ENCODE data around the gene SOWAHC. TPM values are rescaled to one million over a fixed set of nuclear protein-coding genes. Genes with fewer than 3 reads are reported as not detected.
"Not testable (repeated sequence)": the region's sequence is repeated elsewhere in the genome, so short reads cannot be mapped to it uniquely, and the experiment has no call there.

The SOWAHC gene
- total RNA-seq, 1 experiment from 2014 or later = 18.5 TPM

DNA sequence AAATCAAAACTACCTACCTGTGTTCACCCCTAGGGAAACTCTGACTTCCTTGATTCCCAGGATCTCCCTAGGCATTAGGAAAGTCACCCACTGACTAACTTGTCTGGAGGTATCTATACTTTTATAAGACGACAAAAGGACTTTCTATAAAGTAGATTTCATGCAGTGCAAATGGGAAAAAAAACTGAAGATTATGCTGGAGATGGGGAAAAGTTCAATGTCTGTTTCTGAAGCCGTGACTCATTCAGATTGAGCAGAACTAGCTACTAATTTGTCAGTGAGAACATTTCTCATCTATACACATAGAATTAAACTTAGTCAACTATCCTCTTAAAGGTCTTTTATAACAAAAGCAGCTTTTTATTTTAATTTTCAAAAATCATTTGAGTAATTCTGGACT, 6.4 kb upstream of the SOWAHC start:
- Histone ChIP-seq H3K36me3 (peaks cover 17% of the 10 kb centered on the region), H3K27ac (peak overlapping the region; percentile 85), H3K27me3 (replicated peaks) (no peaks in the 10 kb centered on the region), H3K4me1 (replicated peaks) (peaks cover 75% of the 10 kb centered on the region), H3K4me3 (no peak overlapping the region), H3K9me3 (replicated peaks) (no peaks in the 10 kb centered on the region)
- DNase-seq (ENCODE audit: low read depth in 1 of 2, low spot score in 2 of 2) = no peak

DNA sequence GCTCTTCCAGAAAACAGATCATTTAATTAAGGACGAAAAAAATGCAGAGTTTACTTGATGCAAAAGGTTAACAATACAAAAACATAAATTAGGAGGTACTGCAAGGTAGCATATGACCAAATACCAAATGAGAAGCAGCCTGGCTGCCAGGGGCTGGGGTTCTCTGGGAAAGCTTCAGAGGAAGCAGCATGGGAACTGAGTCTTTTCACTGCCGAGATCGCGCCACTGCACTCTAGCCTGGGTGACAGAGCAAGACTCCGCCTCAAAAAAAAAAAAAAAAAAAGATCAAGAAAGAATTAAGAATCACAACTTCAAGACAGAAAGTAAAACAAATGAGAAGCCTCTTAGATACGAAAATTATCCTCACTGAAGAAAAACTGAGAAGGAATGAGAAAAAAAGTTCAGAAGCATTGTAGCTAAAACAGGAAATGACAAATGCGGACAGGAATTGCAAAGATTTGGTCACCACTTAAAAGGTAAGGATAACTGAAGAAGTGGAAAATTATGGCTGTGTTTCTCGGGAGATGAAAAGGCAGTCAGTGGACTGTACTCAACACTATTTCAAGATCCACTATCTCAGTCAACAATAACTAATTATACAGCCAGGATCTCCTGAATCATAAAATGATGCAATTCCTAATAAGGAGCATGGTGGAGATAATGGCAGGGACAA, 4.7 kb upstream of the SOWAHC start:
- peaks cover 3% of the 10 kb centered on the region; the same call in 1 of the 2 replicates for H3K9me3 ChIP-seq (replicated peaks)
- no peaks in the 10 kb centered on the region for H3K27me3 ChIP-seq (replicated peaks)
- H3K4me1 ChIP-seq (replicated peaks) = peaks cover 76% of the 10 kb centered on the region
- DNase-seq (ENCODE audit: low read depth in 1 of 2, low spot score in 2 of 2) = peak; percentile 61 to 89
- H3K27ac ChIP-seq = peak overlapping the region; percentile 85
- H3K4me3 ChIP-seq = peak overlapping the region; percentile 28
- peaks cover 22% of the 10 kb centered on the region for H3K36me3 ChIP-seq

DNA sequence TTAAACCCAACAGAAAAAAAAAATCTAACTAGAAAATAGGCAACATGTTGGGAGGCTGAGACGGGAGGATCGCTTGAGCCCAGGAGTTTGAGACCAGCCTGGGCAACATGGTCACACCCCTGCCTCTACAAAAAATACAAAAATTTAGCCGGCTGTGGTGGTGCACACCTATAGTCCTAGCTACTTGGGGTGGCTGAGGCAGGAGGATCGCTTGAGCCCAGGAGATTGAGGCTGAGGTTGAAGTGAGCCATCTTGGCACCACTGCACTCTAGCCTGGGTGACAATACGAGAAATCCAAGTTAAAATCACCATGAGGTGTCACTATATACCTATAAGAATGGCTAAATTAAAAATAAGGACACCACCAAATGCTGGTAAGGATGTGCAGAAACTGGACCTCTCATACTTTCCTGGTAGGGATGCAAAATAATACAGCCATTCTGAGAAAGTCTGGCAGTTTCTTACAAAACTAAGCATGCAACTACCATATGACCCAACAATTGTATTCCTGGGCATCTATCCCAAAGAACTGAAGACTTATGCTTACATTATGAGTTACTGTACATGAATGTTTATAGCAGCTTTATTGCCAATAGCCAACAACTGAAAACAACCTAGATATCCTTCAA, 2.6 kb upstream of the SOWAHC start:
- Histone ChIP-seq H3K4me1 (replicated peaks) (peaks cover 76% of the 10 kb centered on the region), H3K27ac (0 out of 2 replicates have a peak overlapping the region, but pooled peaks have one; percentile 94), H3K27me3 (replicated peaks) (no peaks in the 10 kb centered on the region)

DNA sequence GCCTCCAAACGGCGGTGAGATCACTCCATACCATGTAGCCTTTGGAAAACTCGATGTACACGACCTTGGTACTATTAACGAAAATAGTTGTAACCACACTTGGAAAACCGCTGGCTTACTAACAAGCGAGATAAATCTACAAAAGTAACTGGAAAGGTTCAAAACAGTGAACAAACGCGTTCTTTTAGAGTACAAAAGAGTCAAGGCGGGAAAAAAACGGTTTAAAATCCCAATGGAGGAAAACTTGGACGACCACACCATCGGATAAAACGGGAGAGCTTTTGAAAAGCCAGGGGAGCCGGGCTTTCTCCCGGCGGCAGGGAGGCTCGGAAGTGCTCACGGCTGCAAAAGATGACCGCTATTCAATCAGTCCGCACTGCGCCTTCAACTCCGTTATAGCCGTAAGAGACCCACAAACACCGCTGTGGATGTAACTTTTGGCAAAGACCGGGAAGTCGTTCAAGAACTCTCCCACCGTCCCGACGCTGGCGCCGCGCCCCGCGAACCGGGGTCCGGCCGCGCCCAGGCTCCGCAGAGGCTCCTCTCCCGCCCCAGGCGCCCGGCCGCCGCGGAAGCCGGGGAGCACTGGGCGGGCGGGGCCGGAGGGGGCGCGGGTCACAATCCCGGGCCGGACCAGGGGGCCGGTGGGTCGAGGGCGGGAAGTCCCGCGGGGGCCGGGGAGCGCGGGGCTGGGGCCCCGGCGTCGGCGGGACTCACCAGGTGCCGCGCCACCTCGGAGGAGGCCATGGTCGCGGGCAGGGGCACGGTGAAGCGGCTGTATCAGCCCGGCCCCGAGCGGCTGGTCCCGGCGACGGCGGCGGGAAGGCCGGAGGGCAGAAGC, 863 bp upstream of the SOWAHC start:
- peaks cover 5% of the 10 kb centered on the region; the same call in 1 of the 2 replicates for H3K9me3 ChIP-seq (replicated peaks)
- H3K27me3 ChIP-seq (replicated peaks) = no peaks in the 10 kb centered on the region
- peaks cover 59% of the 10 kb centered on the region for H3K4me1 ChIP-seq (replicated peaks)
- peak overlapping the region; percentile 97 for H3K4me3 ChIP-seq
- peak overlapping the region; percentile 94 for H3K27ac ChIP-seq
- peak; percentile 56 to 69 for DNase-seq (ENCODE audit: low read depth in 1 of 2, low spot score in 2 of 2)
- peaks cover 39% of the 10 kb centered on the region for H3K36me3 ChIP-seq

More for the DNA sequence above, 2.6 kb upstream of the SOWAHC start:
- DNase-seq (ENCODE audit: low read depth in 1 of 2, low spot score in 2 of 2) = peak in 1 of 2 experiments; percentile 38
- Histone ChIP-seq H3K36me3 (peaks cover 36% of the 10 kb centered on the region), H3K9me3 (replicated peaks) (peaks cover 5% of the 10 kb centered on the region; the same call in 1 of the 2 replicates), H3K4me3 (peak overlapping the region; percentile 97)

DNA sequence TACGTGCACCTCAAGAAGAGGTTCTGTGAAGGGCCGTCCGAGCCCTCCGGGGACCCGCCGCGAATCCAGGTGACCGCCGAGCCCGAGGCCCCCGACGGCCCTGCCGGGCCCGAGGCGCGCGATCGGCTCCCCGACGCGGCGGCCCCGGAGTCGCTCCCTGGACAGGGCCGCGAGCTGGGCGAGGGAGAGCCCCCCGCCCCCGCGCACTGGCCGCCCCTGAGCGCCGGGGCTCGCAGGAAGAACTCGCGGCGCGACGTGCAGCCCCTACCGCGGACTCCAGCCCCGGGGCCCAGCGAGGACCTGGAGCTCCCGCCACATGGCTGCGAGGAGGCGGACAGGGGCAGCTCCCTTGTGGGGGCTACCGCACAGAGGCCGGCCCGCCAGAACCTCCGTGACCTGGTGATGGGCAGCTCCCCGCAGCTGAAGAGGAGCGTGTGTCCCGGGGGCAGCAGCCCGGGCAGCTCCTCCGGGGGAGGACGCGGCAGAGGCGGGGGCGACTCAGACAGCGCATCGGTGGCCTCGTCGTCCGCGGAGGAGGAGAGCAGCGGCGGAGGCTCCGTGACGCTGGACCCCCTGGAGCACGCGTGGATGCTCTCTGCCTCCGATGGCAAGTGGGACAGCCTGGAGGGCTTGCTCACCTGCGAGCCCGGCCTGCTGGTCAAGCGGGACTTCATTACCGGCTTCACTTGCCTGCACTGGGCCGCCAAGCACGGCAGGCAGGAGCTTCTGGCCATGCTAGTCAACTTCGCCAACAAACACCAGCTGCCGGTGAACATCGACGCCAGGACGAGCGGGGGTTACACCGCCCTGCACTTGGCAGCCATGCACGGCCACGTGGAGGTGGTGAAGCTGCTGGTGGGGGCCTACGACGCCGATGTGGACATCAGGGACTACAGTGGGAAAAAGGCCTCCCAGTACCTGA, 812 bp downstream of the SOWAHC start:
- DNase-seq (ENCODE audit: low read depth in 1 of 2, low spot score in 2 of 2) = no peak
- Histone ChIP-seq H3K36me3 (peaks cover 39% of the 10 kb centered on the region), H3K9me3 (replicated peaks) (peaks cover 5% of the 10 kb centered on the region; the same call in 1 of the 2 replicates), H3K27ac (peak overlapping the region; percentile 94), H3K4me1 (replicated peaks) (peaks cover 46% of the 10 kb centered on the region), H3K27me3 (replicated peaks) (no peaks in the 10 kb centered on the region), H3K4me3 (peak overlapping the region; percentile 97)

DNA sequence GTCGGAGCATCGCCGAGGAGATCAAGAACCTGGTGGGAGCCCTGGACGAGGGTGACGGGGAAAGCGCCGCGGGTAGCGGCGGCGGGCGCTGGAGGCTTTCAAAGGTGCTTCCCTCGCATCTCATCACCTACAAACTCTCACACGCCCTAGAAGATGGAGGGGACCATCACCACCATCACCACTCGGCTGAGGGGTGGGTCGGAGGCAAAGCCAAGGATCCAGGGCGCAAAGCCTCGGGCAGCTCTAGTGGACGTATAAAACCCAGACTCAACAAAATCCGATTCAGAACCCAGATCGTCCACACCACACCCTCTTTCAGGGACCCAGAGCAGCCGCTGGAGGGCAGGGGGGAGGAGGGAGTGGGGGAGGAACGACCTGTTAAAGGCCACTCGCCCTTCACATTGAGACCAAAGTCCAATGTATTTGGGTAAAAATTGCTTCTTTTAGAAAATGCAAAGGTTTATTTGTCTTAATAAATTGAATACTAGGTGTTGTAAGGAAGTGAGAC, 1.5 kb downstream of the SOWAHC start:
- Histone ChIP-seq H3K4me1 (replicated peaks) (peaks cover 38% of the 10 kb centered on the region), H3K36me3 (peaks cover 32% of the 10 kb centered on the region), H3K9me3 (replicated peaks) (peaks cover 5% of the 10 kb centered on the region; the same call in 1 of the 2 replicates), H3K27ac (no peak overlapping the region), H3K27me3 (replicated peaks) (no peaks in the 10 kb centered on the region), H3K4me3 (peak overlapping the region; percentile 97; the same call in 1 of the 2 replicates)
- DNase-seq (ENCODE audit: low read depth in 1 of 2, low spot score in 2 of 2) = no peak

DNA sequence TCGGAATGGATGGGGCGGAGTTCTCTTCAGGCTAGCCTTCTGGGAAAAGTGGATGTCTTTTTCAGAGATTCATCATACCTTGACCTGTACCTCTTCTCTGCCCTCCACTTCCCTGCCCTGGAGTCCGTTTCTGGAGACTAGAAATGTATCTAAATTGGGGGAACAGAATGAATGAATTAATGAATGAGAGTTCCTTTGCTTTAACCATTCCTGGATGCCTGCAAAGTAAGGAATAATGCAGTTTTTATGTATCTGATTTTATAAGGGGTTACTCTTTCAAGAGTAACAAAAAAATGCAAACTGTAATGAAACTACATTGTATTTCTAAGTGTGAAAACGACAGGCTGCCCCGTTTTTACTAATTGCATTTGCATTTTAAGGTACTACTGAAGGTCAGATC, 2.0 kb downstream of the SOWAHC start:
- Histone ChIP-seq H3K27me3 (replicated peaks) (no peaks in the 10 kb centered on the region), H3K9me3 (replicated peaks) (peaks cover 5% of the 10 kb centered on the region; the same call in 1 of the 2 replicates), H3K27ac (no peak overlapping the region), H3K4me1 (replicated peaks) (peaks cover 35% of the 10 kb centered on the region), H3K4me3 (no peak overlapping the region), H3K36me3 (peaks cover 30% of the 10 kb centered on the region)
- DNase-seq (ENCODE audit: low read depth in 1 of 2, low spot score in 2 of 2) = no peak

DNA sequence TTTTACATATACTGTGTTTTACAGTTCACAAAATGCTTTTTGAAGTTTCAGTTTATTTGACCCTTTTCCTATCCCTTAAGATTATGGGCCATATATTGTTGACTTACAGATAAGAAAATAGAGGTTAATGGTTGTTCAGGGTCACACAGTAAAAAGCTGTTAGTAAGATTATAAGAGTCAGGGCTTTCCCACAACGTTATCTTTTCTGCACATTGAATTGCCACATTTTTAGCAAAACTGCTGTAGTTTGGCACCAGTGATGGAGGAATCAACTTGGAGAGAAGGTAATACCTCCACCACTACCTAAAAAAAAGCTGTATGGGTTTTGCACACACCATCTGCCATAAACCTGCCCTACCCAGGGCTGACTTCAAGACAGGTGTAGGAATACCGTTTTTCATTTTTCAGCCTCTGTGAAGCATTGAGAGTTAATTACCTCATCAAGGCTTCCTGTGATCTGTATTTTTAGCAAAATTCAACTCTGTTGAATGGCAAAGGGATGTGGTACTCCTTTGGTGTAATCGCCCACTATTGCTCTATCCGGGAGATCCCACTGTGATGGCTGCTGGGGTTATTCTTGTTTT, 5.0 kb downstream of the SOWAHC start:
- Histone ChIP-seq H3K27ac (no peak overlapping the region), H3K4me3 (no peak overlapping the region), H3K4me1 (replicated peaks) (peaks cover 23% of the 10 kb centered on the region), H3K27me3 (replicated peaks) (no peaks in the 10 kb centered on the region), H3K9me3 (replicated peaks) (peaks cover 5% of the 10 kb centered on the region; the same call in 1 of the 2 replicates), H3K36me3 (peaks cover 23% of the 10 kb centered on the region)
- DNase-seq (ENCODE audit: low read depth in 1 of 2, low spot score in 2 of 2) = no peak

DNA sequence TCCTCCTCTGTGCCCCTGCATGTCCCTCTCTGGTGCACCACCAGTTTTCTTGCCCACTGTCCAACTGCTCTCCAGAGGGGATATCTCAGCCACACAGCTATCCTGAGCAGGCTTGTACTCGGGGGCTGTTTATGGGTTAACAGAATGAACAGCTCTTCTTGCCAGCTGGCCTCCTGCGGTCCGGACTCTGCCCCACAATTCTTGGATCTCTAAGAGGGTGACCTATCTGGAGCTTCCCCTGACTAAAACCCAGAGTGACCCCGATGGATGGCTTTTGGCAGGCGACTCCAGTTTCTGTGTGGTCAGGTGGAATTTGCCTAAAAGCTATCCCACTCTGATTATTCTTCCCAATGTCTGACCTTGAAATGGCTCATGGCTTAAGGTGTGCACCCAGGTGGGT, 9.1 kb downstream of the SOWAHC start:
- Histone ChIP-seq H3K27me3 (replicated peaks) (no peaks in the 10 kb centered on the region), H3K9me3 (replicated peaks) (no peaks in the 10 kb centered on the region), H3K36me3 (no peaks in the 10 kb centered on the region), H3K4me1 (replicated peaks) (no peaks in the 10 kb centered on the region), H3K27ac (no peak overlapping the region), H3K4me3 (no peak overlapping the region)
- DNase-seq (ENCODE audit: low read depth in 1 of 2, low spot score in 2 of 2) = no peak

DNA sequence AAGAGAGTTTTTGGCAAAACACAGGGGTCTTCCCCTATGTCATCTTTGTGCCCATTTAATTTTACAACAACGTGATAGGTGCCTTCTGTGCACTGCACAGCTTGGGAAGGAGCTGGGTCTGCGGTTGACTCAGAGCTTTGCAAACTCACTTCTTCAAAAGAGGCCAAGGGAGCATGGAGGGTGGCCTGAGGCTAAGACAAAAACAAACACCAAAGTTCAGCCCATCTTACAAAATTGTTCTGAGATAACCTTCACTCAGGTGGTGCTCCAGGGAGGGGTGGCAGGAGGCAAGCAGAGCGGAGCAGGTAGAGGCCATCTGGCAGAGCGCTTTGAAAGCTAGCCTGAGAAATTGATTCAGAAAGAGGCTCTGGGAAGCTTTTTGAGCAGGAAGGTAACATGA, 9.8 kb downstream of the SOWAHC start:
- no peaks in the 10 kb centered on the region for H3K36me3 ChIP-seq
- H3K27me3 ChIP-seq (replicated peaks) = no peaks in the 10 kb centered on the region
- H3K4me1 ChIP-seq (replicated peaks) = no peaks in the 10 kb centered on the region
- no peak for DNase-seq (ENCODE audit: low read depth in 1 of 2, low spot score in 2 of 2)
- H3K9me3 ChIP-seq (replicated peaks) = no peaks in the 10 kb centered on the region
- no peak overlapping the region for H3K27ac ChIP-seq
- no peak overlapping the region for H3K4me3 ChIP-seq

DNA sequence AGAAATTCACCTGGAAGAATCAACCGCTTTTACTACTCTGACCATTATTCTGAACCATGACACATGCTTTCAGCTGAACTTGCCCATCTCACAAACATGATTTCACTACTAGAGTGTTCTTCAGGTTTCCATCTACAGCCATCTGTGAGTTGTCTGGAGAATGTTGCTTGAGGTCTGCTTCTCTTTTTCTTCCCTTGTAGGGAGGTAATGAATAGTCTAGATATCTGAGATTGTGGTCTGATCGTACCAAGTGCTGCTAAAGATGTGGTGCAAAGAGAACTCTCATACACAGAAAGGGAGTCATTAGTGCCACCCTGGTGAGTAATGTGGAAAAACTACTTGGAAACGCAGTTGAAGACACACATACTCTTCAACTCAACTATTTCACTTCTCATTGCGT, 10.2 kb downstream of the SOWAHC start:
- Histone ChIP-seq H3K9me3 (replicated peaks) (no peaks in the 10 kb centered on the region), H3K27ac (no peak overlapping the region), H3K36me3 (no peaks in the 10 kb centered on the region), H3K4me3 (no peak overlapping the region), H3K4me1 (replicated peaks) (no peaks in the 10 kb centered on the region), H3K27me3 (replicated peaks) (no peaks in the 10 kb centered on the region)
- DNase-seq (ENCODE audit: low read depth in 1 of 2, low spot score in 2 of 2) = no peak

DNA sequence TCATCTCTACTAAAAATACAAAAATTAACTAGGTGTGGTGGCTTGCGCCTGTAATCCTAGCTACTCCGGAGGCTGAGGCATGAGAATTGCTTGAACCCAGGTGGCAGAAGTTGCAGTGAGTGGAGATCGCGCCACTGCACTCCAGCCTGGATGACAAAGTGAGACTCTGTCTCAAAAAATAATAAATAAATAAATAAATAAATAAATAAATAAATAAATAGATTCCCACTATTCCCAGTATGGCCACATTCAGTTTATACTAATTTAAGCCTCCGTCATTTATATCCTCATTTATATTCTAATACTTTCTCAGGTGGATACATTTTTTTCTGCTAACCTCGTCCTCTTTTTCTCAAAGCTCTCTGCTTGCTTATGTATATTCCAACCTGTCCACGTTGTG, 14.2 kb downstream of the SOWAHC start:
- not testable (repeated sequence) for H3K27ac ChIP-seq; H3K36me3 ChIP-seq; H3K4me1 ChIP-seq (replicated peaks); H3K4me3 ChIP-seq; H3K27me3 ChIP-seq (replicated peaks); H3K9me3 ChIP-seq (replicated peaks); DNase-seq (ENCODE audit: low read depth in 1 of 2, low spot score in 2 of 2)
